ENCODE results near the gene UBR4. TPM values are rescaled to one million over a fixed set of nuclear protein-coding genes. Genes with fewer than 3 reads are reported as not detected.
A peak's percentile ranks its signal among the peaks of the same experiment; 100 is the strongest.

UBR4 gene
- total RNA-seq, 1 experiment from 2014 or later, result 74.7 TPM

- in situ Hi-C loops (cut with HindIII; ENCODE audit: low sequenced_read_pairs), result no loop called here
Observed at GRCh38 chr1:19113697-19114092, 96.4 kb downstream of the UBR4 start.

GRCh38 chr1:19112891-19113696, 97.0 kb downstream of the UBR4 start:
- peak; percentile 75 for DNase-seq (ENCODE audit: low spot score)
- in situ Hi-C loops (cut with HindIII; ENCODE audit: low sequenced_read_pairs), result no loop called here

More at GRCh38 chr1:19113697-19114092, 96.4 kb downstream of the UBR4 start:
- DNase-seq (ENCODE audit: low spot score), result no peak

GRCh38 chr1:19110257-19110927, 99.7 kb downstream of the UBR4 start:
- in situ Hi-C loops (cut with HindIII; ENCODE audit: low sequenced_read_pairs), result no loop called here

GRCh38 chr1:19109545-19109944, 100.5 kb downstream of the UBR4 start:
- no peak for DNase-seq (ENCODE audit: low spot score)
- in situ Hi-C loops (cut with HindIII; ENCODE audit: low sequenced_read_pairs), result no loop called here

More at GRCh38 chr1:19110257-19110927, 99.7 kb downstream of the UBR4 start:
- no peak for DNase-seq (ENCODE audit: low spot score)

GRCh38 chr1:19101244-19101643, 108.8 kb downstream of the UBR4 start:
- DNase-seq (ENCODE audit: low spot score), result no peak
- in situ Hi-C loops (cut with HindIII; ENCODE audit: low sequenced_read_pairs), result no loop called here

- DNase-seq (ENCODE audit: low spot score), result no peak
- in situ Hi-C loops (cut with HindIII; ENCODE audit: low sequenced_read_pairs), result no loop called here
Observed at GRCh38 chr1:19100028-19100427, 110.0 kb downstream of the UBR4 start.

GRCh38 chr1:19096990-19097389, 113.1 kb downstream of the UBR4 start:
- in situ Hi-C loops (cut with HindIII; ENCODE audit: low sequenced_read_pairs), result no loop called here

GRCh38 chr1:19096036-19096833, 113.8 kb downstream of the UBR4 start:
- in situ Hi-C loops (cut with HindIII; ENCODE audit: low sequenced_read_pairs), result no loop called here
- DNase-seq (ENCODE audit: low spot score), result peak; percentile 81

More at GRCh38 chr1:19096990-19097389, 113.1 kb downstream of the UBR4 start:
- DNase-seq (ENCODE audit: low spot score), result no peak

- in situ Hi-C loops (cut with HindIII; ENCODE audit: low sequenced_read_pairs), result no loop called here
- DNase-seq (ENCODE audit: low spot score), result no peak
Observed at GRCh38 chr1:19091196-19091953, 118.7 kb downstream of the UBR4 start.

- peak; percentile 41 for DNase-seq (ENCODE audit: low spot score)
- in situ Hi-C loops (cut with HindIII; ENCODE audit: low sequenced_read_pairs), result no loop called here
Observed at GRCh38 chr1:19089524-19089923, 120.5 kb downstream of the UBR4 start.

- peak; percentile 83 for DNase-seq (ENCODE audit: low spot score)
Observed at GRCh38 chr1:19088717-19089442, 121.2 kb downstream of the UBR4 start.

GRCh38 chr1:19087737-19088594, 122.1 kb downstream of the UBR4 start:
- in situ Hi-C loops (cut with HindIII; ENCODE audit: low sequenced_read_pairs), result no loop called here
- DNase-seq (ENCODE audit: low spot score), result no peak

More at GRCh38 chr1:19088717-19089442, 121.2 kb downstream of the UBR4 start:
- in situ Hi-C loops (cut with HindIII; ENCODE audit: low sequenced_read_pairs), result no loop called here

- in situ Hi-C loops (cut with HindIII; ENCODE audit: low sequenced_read_pairs), result no loop called here
- DNase-seq (ENCODE audit: low spot score), result peak; percentile 18
Observed at GRCh38 chr1:19087017-19087736, 122.9 kb downstream of the UBR4 start.

- peak; percentile 85 for DNase-seq (ENCODE audit: low spot score)
- in situ Hi-C loops (cut with HindIII; ENCODE audit: low sequenced_read_pairs), result no loop called here
Observed at GRCh38 chr1:19086176-19086875, 123.7 kb downstream of the UBR4 start.

GRCh38 chr1:19084206-19084738, 125.8 kb downstream of the UBR4 start:
- in situ Hi-C loops (cut with HindIII; ENCODE audit: low sequenced_read_pairs), result no loop called here
- DNase-seq (ENCODE audit: low spot score), result no peak

GRCh38 chr1:19083081-19083480, 127.0 kb downstream of the UBR4 start:
- DNase-seq (ENCODE audit: low spot score), result no peak
- in situ Hi-C loops (cut with HindIII; ENCODE audit: low sequenced_read_pairs), result no loop called here
